HG03575 (cell line): ENCODE data around the gene MAPK12.

Experiments
- ATAC-seq: cut with Tn5 transposase; IDR thresholded peaks from one replicate; pipeline ENCODE4 v1.9.1; 2021; ENCODE audit not compliant: unreplicated experiment, insufficient number of reproducible peaks, low FRiP score; ENCODE audit errors: extremely low read depth

MAPK12 gene

DNA sequence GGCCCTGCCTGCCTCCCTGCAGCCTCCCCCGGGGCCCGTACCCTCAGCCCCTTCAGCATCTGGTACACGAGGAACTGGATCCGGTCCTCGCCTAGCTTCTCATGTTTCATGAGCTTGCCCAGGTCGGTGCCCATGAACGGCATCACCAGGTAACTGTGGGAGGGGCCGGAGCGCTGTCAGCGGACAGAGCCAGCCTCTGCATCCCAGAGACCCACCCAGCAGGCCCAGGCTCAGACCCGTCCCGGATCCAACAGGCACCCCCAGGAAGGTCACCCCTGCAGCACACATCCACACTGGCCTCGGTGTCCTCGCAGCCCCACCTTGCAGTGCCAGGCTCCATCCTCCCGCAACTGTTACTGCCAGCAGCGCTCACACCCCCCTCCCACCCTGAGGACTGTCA, 4.4 kb downstream of the MAPK12 start:
- no peak for ATAC-seq

DNA sequence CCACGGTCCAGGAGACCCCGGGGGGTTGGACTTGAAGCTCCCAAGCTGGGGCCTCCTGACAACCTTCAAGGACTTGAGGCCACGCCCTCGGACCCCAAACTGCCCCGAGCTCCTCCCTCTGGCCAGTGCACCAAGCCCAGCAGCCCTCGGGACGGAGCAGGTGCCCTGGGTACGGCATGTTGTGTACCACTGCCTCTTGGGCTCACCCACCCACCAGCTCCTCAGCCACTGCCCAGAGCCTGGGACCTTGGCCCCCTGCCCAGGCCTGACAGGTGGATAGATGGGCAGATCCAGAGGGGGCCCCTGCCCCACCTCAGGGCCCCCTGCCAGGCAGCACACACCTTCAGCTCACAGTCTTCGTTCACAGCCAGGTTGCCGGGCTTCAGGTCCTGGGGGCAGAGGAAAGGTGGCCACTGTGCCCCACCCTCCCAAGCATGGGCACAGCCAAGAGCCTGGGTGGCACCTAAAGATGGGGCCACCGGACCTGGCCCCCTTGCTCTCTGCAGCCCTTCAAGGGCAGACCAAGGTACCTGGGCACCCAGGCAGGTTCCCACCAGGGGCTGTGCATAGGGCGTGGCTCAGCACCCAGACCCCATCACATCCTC, 5.1 kb downstream of the MAPK12 start:
- no peak for ATAC-seq

GRCh38 chr22:50255607-50256006, 5.9 kb downstream of the MAPK12 start:
- no peak for ATAC-seq

DNA sequence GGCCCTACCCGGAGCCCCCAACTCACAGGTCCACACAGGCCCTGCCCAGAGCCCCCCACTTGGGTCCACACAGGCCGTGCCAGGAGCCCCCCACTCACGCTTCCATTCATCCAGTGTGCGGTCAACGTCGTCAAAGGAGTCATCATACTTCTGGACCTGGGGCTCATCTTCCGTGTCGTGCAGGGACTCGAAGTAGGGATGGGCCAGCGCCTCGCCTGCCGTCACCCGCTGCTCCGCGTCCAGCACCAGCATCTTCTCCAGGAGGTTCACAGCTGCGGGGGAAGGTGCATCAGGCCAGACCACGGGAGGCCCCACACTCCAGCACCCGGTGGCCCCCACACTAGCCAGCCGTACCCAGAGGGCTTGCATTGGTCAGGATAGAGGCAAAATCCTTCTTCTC, 6.4 kb downstream of the MAPK12 start:
- ATAC-seq = no peak

DNA sequence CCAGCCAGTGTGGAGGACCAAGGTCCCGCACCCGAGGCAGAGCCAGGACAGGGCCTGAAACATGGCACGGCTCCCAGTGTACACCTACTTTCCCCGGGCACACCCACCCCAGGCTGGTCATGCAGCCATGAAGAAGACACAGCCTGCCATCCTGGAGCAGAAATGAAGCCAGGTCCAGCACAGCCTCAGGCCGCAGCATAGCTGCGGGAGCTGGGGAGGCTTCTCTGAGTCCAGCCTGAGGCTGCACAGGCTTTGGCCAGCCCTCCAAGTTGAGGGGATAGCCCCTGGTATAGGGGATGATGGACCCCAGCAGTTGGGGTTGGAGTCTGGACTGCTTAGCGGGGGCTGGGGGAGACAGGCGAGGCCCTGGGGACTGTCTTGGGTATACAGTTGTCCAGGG, 7.5 kb downstream of the MAPK12 start:
- ATAC-seq = no peak

DNA sequence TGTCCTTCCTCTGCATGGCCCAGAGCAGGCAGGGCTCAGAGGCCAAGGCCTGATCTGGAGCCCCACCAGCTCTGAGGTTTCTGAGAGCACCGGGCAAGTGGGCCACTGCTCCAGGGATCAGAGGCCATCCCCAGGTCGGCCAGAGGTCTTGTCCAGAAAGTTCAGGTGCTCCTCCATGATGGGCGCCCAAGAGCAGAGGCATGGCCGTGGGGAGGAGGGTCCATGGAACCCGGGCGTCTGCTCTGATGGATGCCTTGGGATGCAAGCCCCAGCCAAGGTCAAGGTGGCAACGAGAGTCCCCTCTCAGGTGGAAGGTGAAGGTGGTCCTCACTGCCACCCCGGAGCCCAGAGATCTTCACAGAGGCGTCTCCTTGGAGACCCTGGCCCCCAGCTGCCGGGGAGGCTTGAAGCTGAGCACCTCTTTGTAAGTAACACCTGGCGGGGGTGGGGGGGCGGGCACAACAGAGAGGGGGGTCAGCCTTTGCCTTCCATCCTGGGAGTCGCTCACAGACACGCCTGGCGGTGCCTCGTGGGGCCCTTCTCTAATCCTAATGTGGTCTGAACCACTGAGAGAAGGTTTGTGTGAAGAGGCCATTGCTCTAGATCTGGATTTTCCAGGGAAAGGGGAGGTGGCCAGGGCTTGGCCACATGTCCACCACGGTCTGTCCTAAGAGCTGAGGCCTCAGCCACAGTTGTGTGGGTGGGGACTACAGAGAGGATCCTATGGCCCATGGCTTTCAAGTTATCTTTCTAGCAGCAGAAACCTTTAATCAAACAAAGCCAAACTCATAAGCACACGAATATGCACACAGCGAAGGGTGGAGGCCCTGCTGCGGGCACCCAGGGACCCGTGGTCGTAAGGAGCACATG, 8.2 kb downstream of the MAPK12 start:
- no peak for ATAC-seq

- ATAC-seq = no peak
Measured at GRCh38 chr22:50252082-50253045, 9.1 kb downstream of the MAPK12 start.

GRCh38 chr22:50251477-50252081, 9.9 kb downstream of the MAPK12 start:
- no peak for ATAC-seq

DNA sequence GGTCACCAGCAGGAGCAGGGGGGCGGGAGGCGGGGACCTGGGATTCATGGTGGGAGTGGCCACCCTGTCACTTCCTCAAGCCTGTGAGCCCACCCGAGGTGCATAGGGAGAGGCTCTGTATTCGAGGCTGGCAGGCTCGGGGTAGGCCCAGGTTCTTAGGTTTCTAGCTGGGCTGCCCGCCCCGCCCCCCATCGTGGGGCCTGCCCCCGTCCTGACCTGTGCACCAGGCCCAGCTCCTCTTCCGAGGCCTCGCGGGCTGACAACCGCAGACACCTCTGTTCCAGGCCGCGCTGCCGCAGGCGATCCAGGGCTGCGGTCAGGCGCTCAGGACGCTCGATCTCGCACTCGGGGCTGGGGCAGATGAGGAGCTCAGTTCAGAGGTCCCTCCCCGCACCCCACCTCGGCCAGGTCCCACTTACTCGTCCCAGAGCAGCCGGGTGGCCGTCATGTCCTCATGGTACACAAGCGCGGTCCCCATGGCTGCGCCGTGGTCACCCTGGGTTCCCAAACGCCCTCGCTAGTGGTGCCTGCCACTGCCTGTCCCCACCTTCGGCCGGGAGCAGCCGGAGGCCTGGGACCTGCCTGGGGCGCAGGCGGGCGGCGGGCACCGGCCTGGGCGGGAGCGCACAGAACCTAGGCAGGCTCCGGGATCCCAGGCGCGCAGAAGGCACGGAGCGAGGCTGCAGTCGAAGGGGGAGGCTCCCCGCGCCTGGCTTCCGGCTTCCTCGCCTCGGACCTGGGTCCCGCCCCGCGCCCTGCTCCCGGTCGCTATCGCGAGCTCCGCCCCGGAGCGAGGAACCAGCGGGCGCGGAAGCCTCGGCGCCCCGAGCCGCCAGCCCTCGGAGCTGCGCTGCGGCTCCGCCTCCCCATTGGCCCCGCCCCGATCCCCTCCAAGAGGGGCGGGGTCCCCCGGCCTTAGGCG, 10.7 kb downstream of the MAPK12 start, which contains the start of gene HDAC10:
HDAC10 (minus strand) TSS at position 711 of the 922 bp plus-strand sequence; CDS start at position 478, 233 bp downstream.
- no peak for ATAC-seq

GRCh38 chr22:50250249-50250554, 11.3 kb downstream of the MAPK12 start:
- ATAC-seq = no peak

- ATAC-seq = no peak
Measured at GRCh38 chr22:50249341-50250248, 11.9 kb downstream of the MAPK12 start.

DNA sequence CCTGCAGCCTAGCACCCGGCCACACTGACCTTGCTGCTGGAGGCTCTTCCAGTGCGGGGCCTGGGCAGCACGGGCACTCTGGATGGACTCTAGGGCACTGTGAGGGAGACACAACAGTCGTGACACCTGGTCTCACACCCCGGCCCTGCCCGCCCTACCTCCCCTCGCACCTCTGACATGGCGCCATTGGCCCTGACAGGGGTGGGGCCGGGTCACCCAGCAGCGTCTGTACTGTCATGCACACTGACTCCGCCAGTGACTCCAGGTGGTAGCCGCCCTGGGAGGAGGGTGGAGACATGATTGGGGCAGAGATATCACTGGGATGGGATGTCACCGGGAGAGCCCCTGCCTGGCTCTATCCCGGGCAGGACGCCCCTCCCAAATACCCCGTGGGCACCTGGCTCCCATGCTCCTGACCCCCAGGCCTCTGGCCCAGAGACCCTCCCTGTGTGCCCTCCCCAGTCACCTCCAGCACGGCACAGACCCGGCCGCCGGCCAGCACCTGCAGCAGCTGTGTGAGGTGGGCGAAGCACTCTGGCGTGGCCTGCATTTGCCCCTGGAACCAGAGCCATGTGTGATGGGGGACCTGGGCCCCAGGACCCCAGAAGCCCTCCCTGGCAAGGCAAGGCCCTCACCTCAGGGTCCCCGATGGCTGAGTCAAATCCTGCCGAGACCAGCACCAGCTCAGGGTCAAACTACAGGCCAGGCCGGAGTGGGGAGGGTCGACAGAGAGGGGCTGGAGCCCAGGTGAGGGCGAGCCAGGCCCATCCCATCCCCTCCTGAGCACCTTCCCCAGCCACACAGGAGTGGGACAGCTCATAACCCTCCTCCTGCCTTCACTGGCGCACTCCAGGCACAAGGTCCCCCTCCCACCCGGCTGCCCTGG, 13.0 kb downstream of the MAPK12 start:
- ATAC-seq = no peak

DNA sequence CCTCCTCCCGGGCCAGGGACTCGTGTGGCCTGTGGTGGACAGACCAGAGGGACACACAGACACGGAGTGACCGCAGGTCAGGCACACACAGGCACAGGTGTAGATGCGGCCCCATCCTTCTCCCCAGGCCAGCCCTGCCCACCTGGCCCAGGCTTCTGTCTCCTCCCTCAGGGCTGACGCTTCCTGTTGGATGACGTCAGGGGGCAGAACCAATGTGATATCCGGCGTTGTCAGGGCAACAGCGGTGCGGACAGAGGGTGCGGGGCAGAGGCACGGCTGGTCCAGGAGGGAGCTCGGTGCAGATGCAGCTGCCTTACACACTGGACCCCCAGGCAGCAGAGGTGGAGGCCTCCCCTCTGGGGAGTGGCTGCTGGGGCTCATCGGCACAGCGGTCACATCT, 13.7 kb downstream of the MAPK12 start:
- no peak for ATAC-seq

- ATAC-seq = no peak
Measured at GRCh38 chr22:50246242-50247175, 15.0 kb downstream of the MAPK12 start.
